ENCODE results near the gene CACNB2.

Gene CACNB2

DNA sequence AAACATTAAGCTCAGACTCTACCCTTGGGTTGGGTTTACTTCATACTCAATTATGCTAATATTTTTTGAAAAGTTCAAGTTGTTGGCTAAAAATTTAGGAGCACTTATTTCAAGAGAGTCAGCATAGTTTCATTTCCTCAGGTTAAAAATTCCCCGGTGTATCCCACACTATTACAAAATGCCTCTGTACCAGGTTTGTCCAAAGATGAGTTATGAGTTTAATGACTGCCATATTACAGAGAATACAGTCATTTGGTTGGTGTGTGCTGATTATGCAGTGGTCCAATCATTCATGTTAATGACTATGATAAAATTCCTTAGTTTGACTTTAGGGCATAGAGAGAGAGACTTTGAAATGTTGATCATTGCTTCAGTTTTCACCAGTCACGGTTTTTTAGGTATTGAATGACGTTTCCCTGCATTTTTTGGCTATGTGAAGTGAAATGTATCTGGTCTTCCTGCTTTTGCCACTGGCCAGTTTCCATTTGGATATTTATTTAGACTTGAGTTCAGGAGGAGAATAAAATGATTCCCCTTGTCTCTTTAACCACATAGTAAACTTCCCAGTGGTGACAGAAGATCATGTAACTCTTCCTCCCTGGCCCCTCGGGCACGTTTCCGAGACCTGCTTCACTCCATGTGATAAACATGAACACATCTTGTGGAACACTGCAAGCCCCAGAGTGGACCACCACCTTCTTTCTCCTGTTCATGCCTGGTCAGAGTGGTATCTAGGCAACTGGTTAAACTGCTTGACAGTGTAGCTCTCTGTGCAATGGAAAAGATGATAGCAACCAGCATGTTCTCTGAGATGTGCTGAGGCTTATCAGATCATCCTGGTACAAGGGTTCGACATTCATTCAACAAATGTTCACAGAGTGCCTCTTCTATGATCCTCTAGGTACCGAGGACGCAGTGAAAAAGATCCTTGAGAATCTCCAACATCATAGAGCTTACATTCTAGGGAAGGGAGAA lies 153.6 kb downstream of the CACNB2 start:
- no peak for DNase-seq (ENCODE audit: low spot score)

- DNase-seq (ENCODE audit: low spot score) = no peak
Measured at GRCh38 chr10:18294633-18295032, 154.4 kb downstream of the CACNB2 start.

DNA sequence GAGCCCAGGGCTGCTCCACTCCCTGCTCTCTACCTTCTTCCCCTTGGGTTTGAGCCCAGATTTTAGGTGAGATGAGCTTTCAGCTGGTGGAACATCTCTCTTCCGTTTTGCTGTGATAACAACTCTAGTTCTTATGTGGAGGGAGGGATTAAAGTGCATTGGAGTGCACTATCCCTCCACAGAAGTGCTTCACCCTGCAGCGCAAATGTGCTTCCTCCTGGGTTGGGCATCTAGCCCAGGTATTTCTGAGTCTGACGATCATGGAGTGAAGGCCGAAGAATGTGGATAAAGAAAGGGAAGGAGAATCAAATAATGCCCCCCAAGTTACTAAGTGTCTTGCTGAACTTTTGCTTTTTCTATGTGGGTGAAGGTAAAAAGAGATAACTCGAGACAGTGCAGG lies 157.4 kb downstream of the CACNB2 start:
- no peak for DNase-seq (ENCODE audit: low spot score)

- DNase-seq (ENCODE audit: low spot score) = no peak
Measured at GRCh38 chr10:18298256-18298655, 158.0 kb downstream of the CACNB2 start.

DNA sequence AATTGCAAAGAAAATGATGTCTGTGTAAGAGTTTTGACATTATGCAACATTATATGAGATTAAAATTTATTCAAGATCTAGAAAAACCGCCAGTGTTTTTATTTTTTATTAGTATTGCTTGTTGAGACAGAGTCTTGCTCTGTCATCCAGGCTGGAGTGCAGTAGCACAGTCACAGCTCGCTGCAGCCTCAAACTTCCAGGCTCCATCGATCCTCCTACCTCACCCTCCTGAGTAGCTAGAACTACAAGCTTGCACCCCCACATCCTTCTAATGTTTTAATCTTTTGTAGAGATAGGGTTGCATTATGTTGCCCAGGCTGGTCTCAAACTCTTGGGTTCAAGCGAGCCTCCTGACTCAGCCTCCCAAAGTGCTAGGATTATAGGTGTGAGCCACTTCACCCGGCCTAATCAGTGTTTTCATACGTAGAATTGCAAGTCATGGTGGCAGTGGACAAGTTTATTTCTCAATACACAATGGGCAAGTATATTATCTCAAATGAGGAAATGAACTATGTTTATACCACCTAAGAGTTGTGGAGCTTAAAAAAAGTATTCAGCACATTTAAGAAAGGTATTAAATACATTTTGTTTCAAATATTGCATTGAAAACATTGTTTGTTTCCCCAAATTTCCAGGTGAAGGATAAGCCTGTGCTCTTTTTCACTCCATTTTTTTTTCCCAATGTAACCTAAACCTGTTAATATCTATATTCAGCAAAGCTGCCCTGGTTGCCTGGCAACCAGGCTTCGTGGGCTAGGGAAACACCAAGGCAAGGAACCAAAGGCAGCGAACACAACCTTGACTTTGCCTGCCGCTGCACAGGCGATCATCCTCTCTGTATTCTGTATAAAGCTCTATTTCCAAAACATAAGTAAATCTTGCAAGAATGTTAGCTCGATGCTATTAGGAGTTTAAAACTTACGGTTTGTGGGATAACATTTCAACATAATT lies 163.9 kb downstream of the CACNB2 start:
- no peak for DNase-seq (ENCODE audit: low spot score)

- no peak for DNase-seq (ENCODE audit: low spot score)
Measured at GRCh38 chr10:18306031-18306430, 165.8 kb downstream of the CACNB2 start.

- no peak for DNase-seq (ENCODE audit: low spot score)
Measured at GRCh38 chr10:18308600-18308999, 168.4 kb downstream of the CACNB2 start.

- no peak for DNase-seq (ENCODE audit: low spot score)
Measured at GRCh38 chr10:18310761-18311160, 170.5 kb downstream of the CACNB2 start.

DNA sequence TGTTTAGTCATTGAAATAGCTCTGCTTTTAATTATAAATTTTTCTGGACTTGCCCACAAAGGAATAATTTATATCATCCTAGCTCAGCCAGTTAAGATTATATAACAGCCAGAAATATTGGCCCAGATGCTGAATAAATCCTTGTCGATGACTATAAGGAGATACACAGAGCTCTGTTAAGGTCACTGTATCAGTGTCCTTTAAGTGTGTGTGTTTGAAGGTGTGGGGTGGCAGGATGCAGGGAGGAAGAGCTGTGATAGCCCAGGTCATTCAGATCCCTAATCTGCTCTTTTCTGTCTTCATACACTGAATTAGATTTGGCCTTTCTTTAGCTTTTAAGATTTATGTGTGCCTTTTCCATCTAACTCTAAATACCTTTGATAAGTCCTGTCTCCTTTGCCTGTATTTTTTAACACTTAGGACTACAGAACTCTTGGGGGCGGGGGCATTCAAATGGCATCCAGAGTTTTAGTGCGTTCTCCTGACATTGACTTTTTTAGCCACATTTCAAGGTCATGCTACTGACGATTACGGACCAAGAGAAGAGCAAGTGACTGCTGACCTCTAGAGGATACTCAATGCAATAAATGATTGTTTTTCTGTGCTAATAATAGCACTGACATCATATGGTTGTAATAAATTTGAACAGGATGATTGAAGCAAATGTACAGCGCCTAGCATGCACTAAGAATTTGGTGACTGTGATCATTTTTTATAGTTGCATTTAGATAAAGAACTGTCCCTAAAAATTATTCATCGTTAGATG lies 172.3 kb downstream of the CACNB2 start:
- DNase-seq (ENCODE audit: low spot score) = no peak

GRCh38 chr10:18313140-18313530 lies 172.9 kb downstream of the CACNB2 start:
- no peak for DNase-seq (ENCODE audit: low spot score)

- DNase-seq (ENCODE audit: low spot score) = no peak
Measured at GRCh38 chr10:18313626-18314025, 173.4 kb downstream of the CACNB2 start.

- no peak for DNase-seq (ENCODE audit: low spot score)
Measured at GRCh38 chr10:18319628-18320027, 179.4 kb downstream of the CACNB2 start.

GRCh38 chr10:18321371-18321770 lies 181.1 kb downstream of the CACNB2 start:
- no peak for DNase-seq (ENCODE audit: low spot score)

DNA sequence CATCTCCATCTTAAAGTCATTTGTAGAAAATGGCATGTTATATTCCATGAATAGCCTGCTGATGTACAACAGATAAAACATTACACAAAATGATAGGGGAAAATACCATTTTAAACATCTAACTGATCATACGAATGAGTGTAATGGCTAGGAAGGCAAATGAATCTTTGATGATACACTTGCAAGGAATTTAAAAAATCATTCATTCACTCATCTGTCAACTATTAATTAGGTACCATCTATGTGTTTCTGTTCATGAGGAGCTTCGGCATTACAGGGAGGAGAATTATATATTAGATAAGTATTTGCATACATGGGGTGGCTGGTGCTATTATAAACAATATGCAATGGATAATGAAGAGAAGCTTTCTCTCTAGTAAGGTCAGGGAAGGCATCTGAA lies 183.7 kb downstream of the CACNB2 start:
- DNase-seq (ENCODE audit: low spot score) = no peak

DNA sequence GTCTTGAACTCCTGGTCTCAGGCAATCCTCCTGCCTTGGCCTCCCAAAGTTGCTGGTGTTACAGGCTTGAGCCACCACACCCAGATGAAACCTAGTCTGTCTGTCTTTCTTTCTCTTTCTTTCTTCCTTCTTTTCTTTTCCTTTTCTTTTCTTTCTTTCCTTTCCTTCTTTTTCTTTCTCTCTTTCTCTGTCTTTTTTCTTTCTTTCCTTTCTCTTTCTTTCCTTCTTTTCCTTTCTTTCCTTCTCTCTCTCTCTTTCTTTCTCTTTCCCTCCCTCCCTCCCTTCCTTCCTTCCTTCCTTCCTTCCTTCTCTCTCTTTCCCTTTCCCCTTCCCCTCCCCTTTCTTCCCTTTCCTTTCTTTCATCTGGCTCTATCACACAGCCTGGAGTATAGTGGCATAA lies 185.2 kb downstream of the CACNB2 start:
- no peak for DNase-seq (ENCODE audit: low spot score)

- no peak for DNase-seq (ENCODE audit: low spot score)
Measured at GRCh38 chr10:18325889-18326531, 185.8 kb downstream of the CACNB2 start.

DNA sequence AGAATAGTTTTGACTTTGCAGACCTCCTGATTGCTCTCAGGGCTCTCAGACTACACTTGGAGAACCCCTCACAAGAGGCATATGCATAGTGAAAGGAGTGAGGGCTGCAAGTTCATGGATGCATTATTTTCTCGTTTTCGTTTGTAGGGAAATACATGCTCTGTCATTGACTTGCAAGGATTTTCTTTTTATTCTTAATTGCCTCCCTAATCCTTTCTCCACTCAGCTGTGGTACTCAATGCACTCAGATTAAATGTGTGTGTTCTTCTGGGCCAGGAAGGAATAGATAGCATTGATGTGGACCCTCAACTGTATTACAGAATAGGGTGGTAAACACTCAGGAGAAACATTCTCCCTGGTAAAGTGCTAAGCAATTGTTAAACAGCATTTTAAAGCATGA lies 188.7 kb downstream of the CACNB2 start:
- no peak for DNase-seq (ENCODE audit: low spot score)

GRCh38 chr10:18332048-18332447 lies 191.8 kb downstream of the CACNB2 start:
- DNase-seq (ENCODE audit: low spot score) = no peak

- no peak for DNase-seq (ENCODE audit: low spot score)
Measured at GRCh38 chr10:18332484-18332883, 192.3 kb downstream of the CACNB2 start.

DNA sequence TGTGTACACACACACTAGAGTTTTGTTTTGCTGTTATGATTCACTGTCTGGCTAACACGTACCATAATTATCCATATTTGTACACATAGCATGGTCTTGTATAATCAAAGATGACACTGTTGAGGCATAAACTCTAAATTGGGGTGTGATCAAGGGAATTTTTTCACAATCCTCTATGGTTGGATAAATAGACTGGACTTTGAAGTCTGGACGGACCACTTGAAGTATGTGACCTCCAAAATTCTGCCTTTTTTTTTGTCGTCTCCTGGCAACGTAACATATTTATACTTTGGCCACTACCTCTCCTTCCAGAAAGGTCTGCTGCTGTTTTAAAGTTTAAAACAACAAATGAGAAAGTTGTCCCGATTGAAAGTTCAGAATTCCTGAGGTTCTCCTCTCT lies 193.4 kb downstream of the CACNB2 start:
- DNase-seq (ENCODE audit: low spot score) = no peak

- DNase-seq (ENCODE audit: low spot score) = no peak
Measured at GRCh38 chr10:18334116-18334867, 194.1 kb downstream of the CACNB2 start.

Measured in hematopoietic multipotent progenitor cell treated with erythropoietin and hydrocortisone succinate and interleukin-3 and kit ligand, for 17 days (in vitro differentiated cells).